Keratinocyte (primary cell): Measurements from ENCODE around the gene FABP6. TPM values are rescaled to one million over a fixed set of nuclear protein-coding genes. Genes with fewer than 3 reads are reported as not detected.

Experiments used
- DNase-seq: peaks from one replicate; pipeline ENCODE4 v3.0.0-alpha.2; 2011; ENCODE audit warnings: low read depth, missing footprints, low spot score
- FAIRE-seq: peaks from 2 replicates; lab custom pipeline; 2011; peaks lifted over from hg19 to GRCh38; lab: Jason Lieb, UNC
- H2AFZ ChIP-seq: 2 replicates; pipeline ENCODE4 v1.6.0; 2012; ENCODE audit warnings: low read length, control low read depth, inconsistent platforms; ENCODE audit not compliant: control insufficient read depth
- H3K27ac ChIP-seq: 2 replicates; pipeline ENCODE4 v1.5.1; 2011; ENCODE audit warnings: low read length; ENCODE audit not compliant: control insufficient read depth, insufficient read depth
- H3K27me3 ChIP-seq: 3 replicates; pipeline ENCODE4 v1.6.0; 2011; ENCODE audit warnings: low read length; ENCODE audit not compliant: control insufficient read depth, insufficient read depth; ENCODE audit errors: extremely low read depth
- H3K36me3 ChIP-seq, 2 experiments: 2 replicates in 1 of 2; 3 replicates in 1 of 2; pipeline ENCODE4 v1.5.1; 2011; ENCODE audit warnings: low read length in 2 of 2, mild to moderate bottlenecking in 1 of 2; ENCODE audit not compliant: control insufficient read depth in 2 of 2, insufficient read depth in 2 of 2; ENCODE audit errors: extremely low read depth in 1 of 2
- H3K4me1 ChIP-seq: 3 replicates; pipeline ENCODE4 v1.5.1; 2011; ENCODE audit warnings: low read length; ENCODE audit not compliant: control insufficient read depth, insufficient read depth; ENCODE audit errors: extremely low read depth
- H3K4me2 ChIP-seq: 3 replicates; pipeline ENCODE4 v1.6.0; 2011; ENCODE audit warnings: low read depth, low read length; ENCODE audit not compliant: control insufficient read depth, insufficient read depth; ENCODE audit errors: extremely low read depth
- H3K4me3 ChIP-seq, 3 experiments: fragments of 200-600 bp in 1 of 3; sonication (generic) in 1 of 3; 2 replicates in 2 of 3; 3 replicates in 1 of 3; pipeline ENCODE4 v1.5.1; 2011 to 2016; ENCODE audit warnings: low read length in 3 of 3, mild to moderate bottlenecking in 3 of 3, control low read depth in 2 of 3, inconsistent platforms in 1 of 3, low read depth in 1 of 3, mixed read lengths in 1 of 3, mixed run types in 1 of 3, moderate library complexity in 1 of 3; ENCODE audit not compliant: control insufficient read depth in 2 of 3, insufficient read depth in 2 of 3; ENCODE audit errors: extremely low read depth in 1 of 3
- H3K79me2 ChIP-seq: 2 replicates; pipeline ENCODE4 v1.6.0; 2012; ENCODE audit warnings: low read length; ENCODE audit not compliant: control insufficient read depth, insufficient read depth
- H3K9ac ChIP-seq: 3 replicates; pipeline ENCODE4 v1.6.0; 2011; ENCODE audit warnings: low read length; ENCODE audit not compliant: control insufficient read depth, insufficient read depth; ENCODE audit errors: extremely low read depth
- H3K9me1 ChIP-seq: 3 replicates; pipeline ENCODE4 v1.6.0; 2011; ENCODE audit warnings: low read length; ENCODE audit not compliant: control insufficient read depth, insufficient read depth; ENCODE audit errors: extremely low read depth
- H3K9me3 ChIP-seq: 2 replicates; pipeline ENCODE4 v1.5.1; 2012; ENCODE audit warnings: low read depth, low read length; ENCODE audit not compliant: control insufficient read depth
- H4K20me1 ChIP-seq: 3 replicates; pipeline ENCODE4 v1.6.0; 2011; ENCODE audit warnings: low read length; ENCODE audit not compliant: control insufficient read depth, insufficient read depth; ENCODE audit errors: extremely low read depth
- CTCF ChIP-seq, 3 experiments: IDR thresholded peaks in 1 of 3; conservative IDR thresholded peaks in 1 of 3; optimal IDR thresholded peaks in 1 of 3; 2 replicates in 2 of 3; 3 replicates in 1 of 3; pipeline versions ENCODE3 to v1.5.1; 2011; ENCODE audit warnings: low read length in 3 of 3, mild to moderate bottlenecking in 3 of 3, moderate library complexity in 2 of 3, control low read depth in 1 of 3, inconsistent platforms in 1 of 3; ENCODE audit not compliant: insufficient read depth in 2 of 3; ENCODE audit errors: extremely low read depth in 1 of 3
- EZH2 ChIP-seq: IDR thresholded peaks from one replicate; pipeline ENCODE4 v1.6.1; 2012; ENCODE audit warnings: inconsistent platforms, mild to moderate bottlenecking, low read length, moderate library complexity
- dilution Hi-C: fragments of 300-500 bp; cut with MboI; formaldehyde crosslinking; loops from one replicate; pipeline ENCODE4 v1.7.0; 2020; ENCODE audit warnings: low sequenced_read_pairs; ENCODE audit not compliant: extremely low pct_ligation_motif_present
- polyA plus RNA-seq, 5 experiments: library from polyadenylated mRNA; depleted of rRNA in 3 of 5; stranded (reverse) in 3 of 5; stranded (forward) in 1 of 5; unstranded in 1 of 5; fragments of >200 nt; gene quantifications; 1 replicate in 1 of 5; 2 replicates in 3 of 5; 3 replicates in 1 of 5; pipeline versions ENCODE4 v1.2.1 to v1.2.3, GENCODE V29; 2011 to 2012; ENCODE audit warnings: missing spikeins in 2 of 5, low read depth in 1 of 5, low replicate concordance in 1 of 5

The FABP6 gene
- polyA plus RNA-seq, 1 donor (not counting 4 experiments of a cell fraction or from before 2014, with no cell fraction given), result 0.25 TPM

GRCh38 chr5:160252916-160253315 lies 23.6 kb downstream of the FABP6 start:
- Histone ChIP-seq H3K9me3 (no peaks in the 10 kb centered on the region), H2AFZ (no peak overlapping the region), H3K27ac (no peak overlapping the region), H4K20me1 (no peaks in the 10 kb centered on the region), H3K9ac (no peak overlapping the region), H3K4me2 (no peak overlapping the region), H3K9me1 (no peaks in the 10 kb centered on the region), H3K4me3 (no peak overlapping the region), H3K36me3 (peaks cover 0 to 7% of the 10 kb centered on the region in 2 experiments), H3K4me1 (no peaks in the 10 kb centered on the region), H3K79me2 (no peaks in the 10 kb centered on the region), H3K27me3 (no peaks in the 10 kb centered on the region)
- TF ChIP-seq EZH2, result no peak
- TF ChIP-seq CTCF (optimal IDR thresholded peaks at IDR 0.05 in 1 of 3, IDR thresholded peaks at IDR 0.05 in 1 of 3, conservative IDR thresholded peaks at IDR 0.05 in 1 of 3; ENCODE audit: extremely low read depth in 1 of 3, insufficient read depth in 2 of 3, low read length in 3 of 3), result no peak
- FAIRE-seq (no peak), DNase-seq (no peak)
- dilution Hi-C loops, result no loop called here

- no peaks in the 10 kb centered on the region for H3K4me1 ChIP-seq
- TF ChIP-seq EZH2 (no peak), CTCF (optimal IDR thresholded peaks at IDR 0.05 in 1 of 3, IDR thresholded peaks at IDR 0.05 in 1 of 3, conservative IDR thresholded peaks at IDR 0.05 in 1 of 3; ENCODE audit: extremely low read depth in 1 of 3, insufficient read depth in 2 of 3, low read length in 3 of 3) (no peak)
- dilution Hi-C loops, result no loop called here
- no peaks in the 10 kb centered on the region for H4K20me1 ChIP-seq
- DNase-seq (no peak), FAIRE-seq (no peak)
- no peaks in the 10 kb centered on the region for H3K9me1 ChIP-seq
- H3K27me3 ChIP-seq, result no peaks in the 10 kb centered on the region
- no peak overlapping the region for H3K9ac ChIP-seq
- no peak overlapping the region for H2AFZ ChIP-seq
- H3K9me3 ChIP-seq, result no peaks in the 10 kb centered on the region
- H3K36me3 ChIP-seq, result peaks cover 0 to 7% of the 10 kb centered on the region in 2 experiments
- H3K79me2 ChIP-seq, result no peaks in the 10 kb centered on the region
- no peak overlapping the region for H3K4me3 ChIP-seq
- H3K4me2 ChIP-seq, result no peak overlapping the region
- no peak overlapping the region for H3K27ac ChIP-seq
Measured at GRCh38 chr5:160253441-160253840, 24.1 kb downstream of the FABP6 start.
